Skin of body (tissue), 2 donors: Measurements from ENCODE around the gene ZNF695. TPM values are rescaled to one million over a fixed set of nuclear protein-coding genes. Genes with fewer than 3 reads are reported as not detected.
"Not testable (repeated sequence)": the region's sequence is repeated elsewhere in the genome, so short reads cannot be mapped to it uniquely, and the experiment has no call there.

Source experiments
- DNase-seq: peaks from one replicate; lab custom pipeline; 2025; lab: John Stamatoyannopoulos, UW
- total RNA-seq: library from RNA; depleted of rRNA; stranded (reverse); fragments of >200 nt; gene quantifications from one replicate; pipeline ENCODE4 v1.2.3, GENCODE V29; 2014

Gene ZNF695
- 1.7 TPM for total RNA-seq

- peak; percentile 94 for DNase-seq
Observed at GRCh38 chr1:247007511-247008405, at the start of gene ZNF695. Gene ZNF695, minus strand, starts transcription at chr1:247008057. Its CDS starts 149 bp downstream, at chr1:247007908.

DNA sequence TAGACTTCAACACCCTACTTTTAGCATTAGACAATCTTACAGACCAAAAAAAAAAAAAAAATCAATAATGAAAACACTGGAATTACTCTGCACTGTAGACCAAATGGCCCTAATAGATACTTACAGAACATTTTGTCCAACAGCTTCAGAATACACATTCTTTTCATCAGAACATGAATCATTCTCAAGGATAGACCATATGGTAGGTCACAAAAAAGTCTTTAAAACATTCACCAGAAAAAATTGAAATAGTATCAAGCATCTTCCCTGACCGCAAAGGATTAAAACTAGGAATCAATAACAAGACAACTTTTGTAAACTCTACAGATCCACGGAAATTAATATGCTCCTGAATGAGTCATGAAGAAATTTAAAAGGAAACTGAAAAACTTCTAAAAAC is 48.2 kb upstream of the ZNF695 start:
- DNase-seq: no peak

- DNase-seq: no peak
Observed at GRCh38 chr1:247054992-247055415, 47.1 kb upstream of the ZNF695 start.

GRCh38 chr1:247047702-247048101 is 39.8 kb upstream of the ZNF695 start:
- DNase-seq: no peak

GRCh38 chr1:247047260-247047659 is 39.4 kb upstream of the ZNF695 start:
- DNase-seq: no peak

GRCh38 chr1:247043406-247043805 is 35.5 kb upstream of the ZNF695 start:
- no peak for DNase-seq

- no peak for DNase-seq
Observed at GRCh38 chr1:247037511-247038320, 29.9 kb upstream of the ZNF695 start.

DNA sequence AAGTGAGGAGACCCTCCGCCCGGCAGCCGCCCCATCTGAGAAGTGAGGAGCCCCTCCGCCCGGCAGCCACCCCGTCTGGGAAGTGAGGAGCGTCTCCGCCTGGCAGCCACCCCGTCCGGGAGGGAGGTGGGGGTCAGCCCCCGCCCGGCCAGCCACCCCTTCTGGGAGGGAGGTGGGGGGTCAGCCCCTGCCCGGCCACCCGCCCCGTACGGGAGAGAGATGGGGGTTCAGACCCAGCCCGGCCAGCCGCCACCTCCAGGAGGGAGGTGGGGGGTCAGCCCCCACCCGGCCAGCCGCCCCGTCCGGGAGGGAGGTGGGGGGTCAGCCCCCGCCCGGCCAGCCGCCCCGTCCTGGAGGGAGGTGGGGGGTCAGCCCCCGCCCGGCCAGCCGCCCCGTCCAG is 24.4 kb upstream of the ZNF695 start:
- DNase-seq: not testable (repeated sequence)

DNA sequence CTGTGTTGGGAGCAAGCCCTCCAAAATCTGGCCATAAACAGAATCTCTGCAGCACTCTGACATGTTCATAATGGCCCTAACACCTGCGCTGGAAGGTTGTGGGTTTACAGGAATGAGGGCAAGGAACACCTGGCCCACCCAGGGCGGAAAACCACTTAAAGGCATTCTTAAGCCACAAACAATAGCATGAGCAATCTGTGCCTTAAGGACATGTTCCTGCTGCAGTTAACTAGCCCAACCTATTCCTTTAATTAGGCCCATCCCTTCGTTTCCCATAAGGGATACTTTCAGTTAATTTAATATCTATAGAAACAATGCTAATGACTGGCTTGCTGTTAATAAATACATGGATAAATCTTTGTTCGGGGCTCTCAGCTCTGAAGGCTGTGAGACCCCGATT is 16.8 kb upstream of the ZNF695 start:
- DNase-seq: not testable (repeated sequence)

GRCh38 chr1:247013391-247013790 is 5.5 kb upstream of the ZNF695 start:
- no peak for DNase-seq

DNA sequence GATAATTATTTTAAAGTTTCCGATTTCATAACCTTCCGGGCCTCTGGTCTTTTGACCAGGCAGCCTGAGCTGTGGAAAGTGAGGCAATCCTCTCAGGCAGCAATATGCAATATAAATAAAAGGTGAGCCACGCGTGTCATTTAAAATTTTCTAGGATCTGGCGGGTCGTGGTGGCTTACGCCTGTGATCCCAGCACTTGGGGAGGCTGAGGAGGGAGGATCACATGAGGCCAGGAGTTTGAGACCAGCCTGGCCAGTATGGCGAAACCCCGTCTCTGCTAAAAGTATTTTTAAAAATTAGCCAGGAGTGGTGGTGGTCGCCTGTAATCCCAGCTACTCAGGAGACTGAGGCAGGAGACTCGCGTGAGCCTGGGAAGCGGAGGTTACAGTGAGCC is 546 bp upstream of the ZNF695 start:
- DNase-seq: no peak

GRCh38 chr1:247004081-247004480 is 3.8 kb downstream of the ZNF695 start:
- not testable (repeated sequence) for DNase-seq

GRCh38 chr1:246989901-246990300 is 18.0 kb downstream of the ZNF695 start:
- no peak for DNase-seq

DNA sequence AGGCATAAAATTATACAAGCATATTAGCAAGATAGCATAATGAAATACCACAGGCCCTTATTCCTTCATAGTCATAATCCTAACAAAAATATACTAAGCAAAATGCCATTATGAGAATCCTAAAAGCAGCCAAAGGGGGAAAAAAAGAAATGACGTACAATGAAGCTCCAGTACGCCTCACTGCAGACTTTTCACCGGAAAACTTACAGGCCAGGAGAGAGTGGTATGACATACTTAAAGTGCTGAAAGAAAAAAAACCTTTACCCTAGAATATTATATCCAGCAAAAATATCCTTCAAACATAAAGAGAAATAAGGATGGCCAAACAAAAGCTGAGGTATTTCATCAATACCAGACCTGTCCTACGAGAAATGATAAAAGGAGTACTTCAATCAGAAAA is 19.5 kb downstream of the ZNF695 start:
- no peak for DNase-seq

GRCh38 chr1:246987083-246987690 is 20.7 kb downstream of the ZNF695 start:
- DNase-seq: no peak

DNA sequence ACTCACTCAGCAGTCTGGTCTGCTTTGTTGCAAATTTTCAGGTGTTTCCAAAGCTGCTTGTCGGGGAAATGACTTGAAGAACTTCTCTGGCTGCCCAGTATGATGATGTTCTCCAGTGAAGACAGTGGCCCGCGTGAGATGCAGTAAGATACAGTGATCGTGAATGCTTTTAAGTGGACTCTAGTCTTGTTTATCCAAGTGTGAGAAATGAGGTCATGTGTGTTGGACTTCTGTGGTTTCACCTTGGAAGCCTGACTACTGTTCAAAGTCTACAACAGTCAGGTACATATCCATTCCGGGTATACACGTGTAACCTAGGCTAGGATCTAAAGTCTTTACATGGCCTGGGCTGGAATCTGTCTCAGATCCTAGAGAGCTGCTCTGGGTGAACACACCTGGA is 29.1 kb downstream of the ZNF695 start:
- DNase-seq: no peak

DNA sequence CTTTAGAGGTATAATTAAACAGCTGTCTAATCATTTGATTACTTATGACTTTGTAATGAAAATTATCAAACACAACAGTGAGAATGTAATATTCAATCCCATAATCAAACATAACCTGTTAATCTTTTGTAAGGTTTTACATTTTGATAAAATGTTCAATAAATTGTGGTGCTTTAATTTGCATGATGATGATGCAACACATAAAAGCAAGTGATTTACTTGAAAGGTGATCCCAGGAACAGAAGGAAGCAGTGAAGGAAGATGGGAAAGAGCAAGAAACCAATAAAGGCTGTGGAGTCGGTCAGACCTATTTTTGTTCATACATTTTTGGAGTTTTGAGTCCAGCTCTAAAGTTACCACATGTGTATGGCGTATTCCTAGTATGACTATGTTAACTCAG is 29.6 kb downstream of the ZNF695 start:
- no peak for DNase-seq

- DNase-seq: no peak
Observed at GRCh38 chr1:246971969-246972368, 35.9 kb downstream of the ZNF695 start.

DNA sequence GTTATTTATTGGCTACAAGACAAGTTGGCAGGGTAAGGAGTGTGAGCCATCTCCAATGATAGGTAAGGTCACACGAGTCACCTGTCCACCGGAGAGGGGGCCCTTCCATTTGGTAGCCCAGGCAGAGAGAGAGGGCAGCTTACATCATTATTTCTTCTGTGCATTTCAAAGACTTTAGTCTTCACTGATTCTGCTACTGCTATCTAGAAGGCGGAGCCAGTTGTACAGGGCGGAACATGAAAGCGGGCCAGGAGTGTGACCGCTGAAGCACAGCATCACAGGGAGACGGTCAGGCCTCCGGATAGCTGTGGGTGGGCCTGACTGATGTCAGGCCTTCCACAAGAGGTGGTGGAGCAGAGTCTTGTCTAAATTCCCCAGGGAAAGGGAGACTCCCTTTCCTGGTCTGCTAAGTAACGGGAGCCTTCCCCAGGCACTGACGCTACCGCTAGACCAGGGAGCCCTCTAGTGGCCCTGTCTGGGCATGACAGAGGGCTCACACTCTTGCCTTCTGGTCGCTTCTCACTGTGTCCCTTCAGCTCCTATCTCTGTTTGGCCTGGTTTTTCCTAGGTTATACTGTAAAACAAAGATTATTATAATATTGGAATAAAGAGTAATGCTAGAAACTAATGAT is 36.7 kb downstream of the ZNF695 start:
- DNase-seq: no peak

DNA sequence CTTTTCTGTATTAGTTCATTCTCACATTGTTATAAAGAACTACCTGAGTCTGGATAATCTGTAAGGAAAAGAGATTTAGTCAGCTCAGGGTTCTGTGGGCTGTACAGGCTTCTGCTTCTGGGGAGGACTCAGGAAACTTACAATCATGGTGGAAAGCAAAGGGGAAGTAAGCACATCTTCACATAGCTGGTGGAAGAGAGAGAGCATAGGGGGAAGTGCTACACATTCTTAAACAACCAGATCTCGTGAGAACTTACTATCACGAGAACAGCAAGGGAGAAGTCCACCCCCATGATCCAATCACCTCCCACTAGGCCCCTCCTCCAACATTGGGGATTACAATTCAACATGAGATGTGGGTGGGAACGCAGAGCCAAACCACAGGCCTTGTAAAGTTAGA is 38.2 kb downstream of the ZNF695 start:
- no peak for DNase-seq

DNA sequence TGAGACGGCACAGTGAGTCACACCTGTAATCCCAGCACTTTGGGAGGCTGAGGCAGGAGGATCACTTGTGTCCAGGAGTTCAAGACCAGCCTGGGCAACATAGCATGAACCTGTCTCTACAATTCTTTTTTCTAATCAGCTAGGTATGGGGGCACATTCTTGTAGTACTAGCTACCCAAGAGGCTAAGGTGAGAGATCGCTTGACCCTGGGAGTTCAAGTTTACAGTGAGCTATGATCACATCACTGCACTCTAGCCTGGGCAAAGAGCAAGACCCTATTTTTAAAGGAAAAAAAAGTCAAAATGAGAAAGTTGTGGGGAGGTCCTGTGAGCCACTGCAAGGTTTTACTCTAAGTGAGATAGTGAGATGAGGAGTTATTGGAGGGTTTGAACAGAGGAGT is 41.4 kb downstream of the ZNF695 start:
- DNase-seq: no peak
